Measurements from ENCODE around the gene ROBO1.
A peak's percentile ranks its signal among the peaks of the same experiment; 100 is the strongest.

ROBO1 gene

GRCh38 chr3:78926523-78926922 is 841.3 kb downstream of the ROBO1 start:
- DNase-seq (no peak), ATAC-seq (no peak)
- Mint-ChIP-seq H3K9me3 (peaks cover 4% of the 10 kb centered on the region), H3K36me3 (ENCODE audit: low read depth) (no peaks in the 10 kb centered on the region), H3K4me3 (no peak overlapping the region), H3K27me3 (no peaks in the 10 kb centered on the region), H3K4me1 (no peaks in the 10 kb centered on the region), H3K27ac (no peak overlapping the region)

GRCh38 chr3:78924711-78925110 is 843.1 kb downstream of the ROBO1 start:
- Mint-ChIP-seq H3K4me3 (no peak overlapping the region), H3K4me1 (no peaks in the 10 kb centered on the region), H3K36me3 (ENCODE audit: low read depth) (no peaks in the 10 kb centered on the region), H3K27ac (no peak overlapping the region), H3K9me3 (peaks cover 4% of the 10 kb centered on the region), H3K27me3 (no peaks in the 10 kb centered on the region)
- no peak for ATAC-seq
- DNase-seq, result no peak

GRCh38 chr3:78919021-78919755 is 848.6 kb downstream of the ROBO1 start:
- ATAC-seq (peak; percentile 76), DNase-seq (no peak)
- no peaks in the 10 kb centered on the region for H3K36me3 Mint-ChIP-seq (ENCODE audit: low read depth)
- no peak overlapping the region for H3K4me3 Mint-ChIP-seq
- H3K27ac Mint-ChIP-seq, result no peak overlapping the region
- H3K4me1 Mint-ChIP-seq, result no peaks in the 10 kb centered on the region
- H3K9me3 Mint-ChIP-seq, result no peaks in the 10 kb centered on the region
- no peaks in the 10 kb centered on the region for H3K27me3 Mint-ChIP-seq

- Mint-ChIP-seq H3K27me3 (no peaks in the 10 kb centered on the region), H3K4me1 (no peaks in the 10 kb centered on the region), H3K36me3 (ENCODE audit: low read depth) (no peaks in the 10 kb centered on the region), H3K9me3 (no peaks in the 10 kb centered on the region), H3K27ac (no peak overlapping the region), H3K4me3 (no peak overlapping the region)
- no peak for ATAC-seq
- DNase-seq, result no peak
Observed at GRCh38 chr3:78918361-78919020, 849.3 kb downstream of the ROBO1 start.

GRCh38 chr3:78917536-78917935 is 850.3 kb downstream of the ROBO1 start:
- no peaks in the 10 kb centered on the region for H3K27me3 Mint-ChIP-seq
- no peaks in the 10 kb centered on the region for H3K4me1 Mint-ChIP-seq
- ATAC-seq, result no peak
- DNase-seq, result no peak
- H3K36me3 Mint-ChIP-seq (ENCODE audit: low read depth), result no peaks in the 10 kb centered on the region
- H3K27ac Mint-ChIP-seq, result no peak overlapping the region
- H3K9me3 Mint-ChIP-seq, result no peaks in the 10 kb centered on the region
- H3K4me3 Mint-ChIP-seq, result no peak overlapping the region

- Mint-ChIP-seq H3K4me1 (no peaks in the 10 kb centered on the region), H3K4me3 (no peak overlapping the region), H3K36me3 (ENCODE audit: low read depth) (no peaks in the 10 kb centered on the region), H3K27me3 (no peaks in the 10 kb centered on the region), H3K27ac (no peak overlapping the region), H3K9me3 (no peaks in the 10 kb centered on the region)
- ATAC-seq, result no peak
- no peak for DNase-seq
Observed at GRCh38 chr3:78913711-78914110, 854.1 kb downstream of the ROBO1 start.

- H3K27me3 Mint-ChIP-seq, result no peaks in the 10 kb centered on the region
- ATAC-seq (no peak), DNase-seq (no peak)
- no peaks in the 10 kb centered on the region for H3K4me1 Mint-ChIP-seq
- no peak overlapping the region for H3K4me3 Mint-ChIP-seq
- no peak overlapping the region for H3K27ac Mint-ChIP-seq
- no peaks in the 10 kb centered on the region for H3K36me3 Mint-ChIP-seq (ENCODE audit: low read depth)
- no peaks in the 10 kb centered on the region for H3K9me3 Mint-ChIP-seq
Observed at GRCh38 chr3:78912687-78913086, 855.1 kb downstream of the ROBO1 start.

GRCh38 chr3:78912259-78912658 is 855.5 kb downstream of the ROBO1 start:
- Mint-ChIP-seq H3K27ac (no peak overlapping the region), H3K27me3 (no peaks in the 10 kb centered on the region), H3K36me3 (ENCODE audit: low read depth) (no peaks in the 10 kb centered on the region), H3K4me3 (no peak overlapping the region), H3K9me3 (peaks cover 3% of the 10 kb centered on the region), H3K4me1 (no peaks in the 10 kb centered on the region)
- DNase-seq, result no peak
- no peak for ATAC-seq

GRCh38 chr3:78911394-78911793 is 856.4 kb downstream of the ROBO1 start:
- no peaks in the 10 kb centered on the region for H3K27me3 Mint-ChIP-seq
- no peak overlapping the region for H3K27ac Mint-ChIP-seq
- H3K36me3 Mint-ChIP-seq (ENCODE audit: low read depth), result no peaks in the 10 kb centered on the region
- ATAC-seq, result no peak
- no peak overlapping the region for H3K4me3 Mint-ChIP-seq
- peaks cover 7% of the 10 kb centered on the region for H3K9me3 Mint-ChIP-seq
- H3K4me1 Mint-ChIP-seq, result no peaks in the 10 kb centered on the region
- DNase-seq, result no peak

GRCh38 chr3:78908236-78908635 is 859.6 kb downstream of the ROBO1 start:
- H3K36me3 Mint-ChIP-seq (ENCODE audit: low read depth), result no peaks in the 10 kb centered on the region
- ATAC-seq, result no peak
- peaks cover 7% of the 10 kb centered on the region for H3K9me3 Mint-ChIP-seq
- H3K4me3 Mint-ChIP-seq, result no peak overlapping the region
- DNase-seq, result no peak
- H3K4me1 Mint-ChIP-seq, result no peaks in the 10 kb centered on the region
- no peak overlapping the region for H3K27ac Mint-ChIP-seq
- H3K27me3 Mint-ChIP-seq, result no peaks in the 10 kb centered on the region

GRCh38 chr3:78907367-78907766 is 860.4 kb downstream of the ROBO1 start:
- ATAC-seq (no peak), DNase-seq (no peak)
- Mint-ChIP-seq H3K9me3 (peaks cover 7% of the 10 kb centered on the region), H3K4me3 (no peak overlapping the region), H3K27me3 (no peaks in the 10 kb centered on the region), H3K4me1 (no peaks in the 10 kb centered on the region), H3K27ac (no peak overlapping the region), H3K36me3 (ENCODE audit: low read depth) (no peaks in the 10 kb centered on the region)

GRCh38 chr3:78906930-78907329 is 860.9 kb downstream of the ROBO1 start:
- H3K9me3 Mint-ChIP-seq, result peaks cover 7% of the 10 kb centered on the region
- H3K4me3 Mint-ChIP-seq, result no peak overlapping the region
- no peak for ATAC-seq
- H3K36me3 Mint-ChIP-seq (ENCODE audit: low read depth), result no peaks in the 10 kb centered on the region
- no peak overlapping the region for H3K27ac Mint-ChIP-seq
- DNase-seq, result no peak
- H3K27me3 Mint-ChIP-seq, result no peaks in the 10 kb centered on the region
- H3K4me1 Mint-ChIP-seq, result no peaks in the 10 kb centered on the region

GRCh38 chr3:78906245-78906644 is 861.6 kb downstream of the ROBO1 start:
- no peak overlapping the region for H3K4me3 Mint-ChIP-seq
- peaks cover 7% of the 10 kb centered on the region for H3K9me3 Mint-ChIP-seq
- no peaks in the 10 kb centered on the region for H3K36me3 Mint-ChIP-seq (ENCODE audit: low read depth)
- no peaks in the 10 kb centered on the region for H3K4me1 Mint-ChIP-seq
- ATAC-seq (no peak), DNase-seq (no peak)
- H3K27ac Mint-ChIP-seq, result no peak overlapping the region
- no peaks in the 10 kb centered on the region for H3K27me3 Mint-ChIP-seq

- ATAC-seq, result no peak
- Mint-ChIP-seq H3K4me3 (no peak overlapping the region), H3K9me3 (peaks cover 7% of the 10 kb centered on the region), H3K27ac (no peak overlapping the region), H3K4me1 (no peaks in the 10 kb centered on the region), H3K27me3 (no peaks in the 10 kb centered on the region), H3K36me3 (ENCODE audit: low read depth) (no peaks in the 10 kb centered on the region)
- DNase-seq, result no peak
Observed at GRCh38 chr3:78905700-78906099, 862.1 kb downstream of the ROBO1 start.

- DNase-seq (no peak), ATAC-seq (no peak)
- H3K36me3 Mint-ChIP-seq (ENCODE audit: low read depth), result no peaks in the 10 kb centered on the region
- no peaks in the 10 kb centered on the region for H3K9me3 Mint-ChIP-seq
- H3K4me1 Mint-ChIP-seq, result no peaks in the 10 kb centered on the region
- H3K27ac Mint-ChIP-seq, result no peak overlapping the region
- H3K4me3 Mint-ChIP-seq, result no peak overlapping the region
- H3K27me3 Mint-ChIP-seq, result no peaks in the 10 kb centered on the region
Observed at GRCh38 chr3:78901544-78901943, 866.3 kb downstream of the ROBO1 start.
